ENCODE measurements around the gene VOPP1.
"Not testable (repeated sequence)": the region's sequence is repeated elsewhere in the genome, so short reads cannot be mapped to it uniquely, and the experiment has no call there.

Gene VOPP1

GRCh38 chr7:55572378-55573233 lies at the start of gene VOPP1:
Gene VOPP1 (minus strand): TSS chr7:55572502. CDS start chr7:55572324, 178 bp downstream.
- DNase-seq, result peak; percentile 58

- DNase-seq, result no peak
Measured at GRCh38 chr7:55618913-55619312, 46.6 kb upstream of the VOPP1 start.

- not testable (repeated sequence) for DNase-seq
Measured at GRCh38 chr7:55614365-55615064, 42.2 kb upstream of the VOPP1 start.

GRCh38 chr7:55609726-55610125 lies 37.4 kb upstream of the VOPP1 start:
- DNase-seq, result not testable (repeated sequence)

- not testable (repeated sequence) for DNase-seq
Measured at GRCh38 chr7:55605661-55606060, 33.4 kb upstream of the VOPP1 start.

- DNase-seq, result not testable (repeated sequence)
Measured at GRCh38 chr7:55597944-55598499, 25.7 kb upstream of the VOPP1 start.

GRCh38 chr7:55597214-55597739 lies 25.0 kb upstream of the VOPP1 start:
- DNase-seq, result not testable (repeated sequence)

- no peak for DNase-seq
Measured at GRCh38 chr7:55595511-55595910, 23.2 kb upstream of the VOPP1 start.

GRCh38 chr7:55594870-55595269 lies 22.6 kb upstream of the VOPP1 start:
- no peak for DNase-seq

GRCh38 chr7:55594414-55594813 lies 22.1 kb upstream of the VOPP1 start:
- no peak for DNase-seq

GRCh38 chr7:55593515-55594318 lies 21.4 kb upstream of the VOPP1 start:
- DNase-seq, result peak; percentile 79

GRCh38 chr7:55593172-55593514 lies 20.8 kb upstream of the VOPP1 start:
- no peak for DNase-seq

GRCh38 chr7:55592492-55592891 lies 20.2 kb upstream of the VOPP1 start:
- no peak for DNase-seq

- DNase-seq, result no peak
Measured at GRCh38 chr7:55591282-55591931, 19.1 kb upstream of the VOPP1 start.

- no peak for DNase-seq
Measured at GRCh38 chr7:55590517-55591281, 18.4 kb upstream of the VOPP1 start.

- no peak for DNase-seq
Measured at GRCh38 chr7:55589905-55590304, 17.6 kb upstream of the VOPP1 start.

- no peak for DNase-seq
Measured at GRCh38 chr7:55588976-55589604, 16.8 kb upstream of the VOPP1 start.

GRCh38 chr7:55588379-55588699 lies 16.0 kb upstream of the VOPP1 start:
- no peak for DNase-seq

GRCh38 chr7:55587687-55588378 lies 15.5 kb upstream of the VOPP1 start:
- no peak for DNase-seq

GRCh38 chr7:55582656-55583055 lies 10.4 kb upstream of the VOPP1 start:
- DNase-seq, result not testable (repeated sequence)

Measured in stimulated activated CD4-positive, alpha-beta T cell treated with anti-CD3 and anti-CD28 coated beads, Interleukin-12 subunit alpha, Interleukin-12 subunit beta, amount 100 ng/mL, for 4 hours (primary cell).